Measurements from ENCODE around the gene OCA2. TPM values are rescaled to one million over a fixed set of nuclear protein-coding genes. Genes with fewer than 3 reads are reported as not detected.
"Not testable (repeated sequence)": the region's sequence is repeated elsewhere in the genome, so short reads cannot be mapped to it uniquely, and the experiment has no call there.

The OCA2 gene
- total RNA-seq, 1 donor from 2014 or later, result 0.79 TPM

- H3K36me3 Mint-ChIP-seq (ENCODE audit: insufficient read depth), result no peaks in the 10 kb centered on the region
- H3K27ac Mint-ChIP-seq, result no peak overlapping the region
- no peaks in the 10 kb centered on the region for H3K27me3 Mint-ChIP-seq
- H3K4me3 Mint-ChIP-seq (ENCODE audit: low read depth), result no peak overlapping the region
- TF ChIP-seq CTCF (IDR thresholded peaks at IDR 0.05; ENCODE audit: unreplicated experiment), result no peak
- H3K9me3 Mint-ChIP-seq (ENCODE audit: low read depth), result peaks cover 7% of the 10 kb centered on the region
- H3K4me1 Mint-ChIP-seq (ENCODE audit: low read depth), result peaks cover 2% of the 10 kb centered on the region
- DNase-seq (ENCODE audit: low spot score, unreplicated experiment), result no peak
These were observed 329.5 kb downstream of the OCA2 start for GRCh38 chr15:27769652-27770051.

DNA sequence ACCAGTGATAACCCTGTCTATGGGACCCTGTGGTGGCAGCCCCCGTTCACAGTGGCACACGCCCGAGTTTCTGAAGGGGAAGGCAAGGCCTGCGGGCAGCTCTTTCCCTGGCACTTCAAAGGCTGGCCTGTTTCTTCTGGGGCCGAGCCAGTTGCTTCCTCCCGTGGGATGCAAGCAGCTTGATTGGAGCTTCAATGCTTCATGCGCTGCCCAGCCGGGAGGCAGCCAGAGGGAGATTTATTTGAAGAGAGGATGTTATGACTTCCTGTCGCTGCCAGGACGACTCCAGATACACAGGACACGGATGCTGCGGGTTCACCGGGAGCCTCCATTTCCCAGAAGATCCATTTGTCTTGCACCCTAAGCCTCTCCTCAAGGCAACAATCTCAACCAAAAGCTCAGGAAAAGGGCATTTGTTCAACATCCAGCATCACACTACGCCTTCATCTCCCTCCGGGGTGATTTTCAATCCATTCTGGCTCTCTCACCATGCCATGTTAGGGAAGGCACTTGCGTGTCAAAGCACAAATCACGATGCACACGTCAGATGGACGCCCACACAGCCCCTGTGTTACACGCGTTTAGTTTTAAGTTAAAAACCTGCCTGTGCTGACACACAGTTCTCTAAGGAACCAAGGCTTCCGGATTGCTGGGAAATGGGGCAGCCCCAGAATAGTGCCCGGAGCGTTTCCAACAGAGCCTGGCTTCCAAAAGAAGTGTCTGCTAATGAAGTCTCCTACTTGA, 330.2 kb downstream of the OCA2 start:
- DNase-seq (ENCODE audit: low spot score, unreplicated experiment), result no peak

GRCh38 chr15:27767918-27768640, 331.0 kb downstream of the OCA2 start:
- peaks cover 7% of the 10 kb centered on the region for H3K9me3 Mint-ChIP-seq (ENCODE audit: low read depth)
- no peak for TF ChIP-seq CTCF (IDR thresholded peaks at IDR 0.05; ENCODE audit: unreplicated experiment)
- no peaks in the 10 kb centered on the region for H3K27me3 Mint-ChIP-seq
- no peak for DNase-seq (ENCODE audit: low spot score, unreplicated experiment)
- no peak overlapping the region for H3K4me3 Mint-ChIP-seq (ENCODE audit: low read depth)
- no peaks in the 10 kb centered on the region for H3K36me3 Mint-ChIP-seq (ENCODE audit: insufficient read depth)
- H3K4me1 Mint-ChIP-seq (ENCODE audit: low read depth), result peaks cover 2% of the 10 kb centered on the region
- H3K27ac Mint-ChIP-seq, result no peak overlapping the region

More for the DNA sequence above, 330.2 kb downstream of the OCA2 start:
- Mint-ChIP-seq H3K36me3 (ENCODE audit: insufficient read depth) (no peaks in the 10 kb centered on the region), H3K9me3 (ENCODE audit: low read depth) (peaks cover 7% of the 10 kb centered on the region), H3K27me3 (no peaks in the 10 kb centered on the region), H3K4me3 (ENCODE audit: low read depth) (no peak overlapping the region), H3K4me1 (ENCODE audit: low read depth) (peaks cover 2% of the 10 kb centered on the region), H3K27ac (no peak overlapping the region)
- no peak for TF ChIP-seq CTCF (IDR thresholded peaks at IDR 0.05; ENCODE audit: unreplicated experiment)

- not testable (repeated sequence) for H3K36me3 Mint-ChIP-seq (ENCODE audit: insufficient read depth); H3K27me3 Mint-ChIP-seq; DNase-seq (ENCODE audit: low spot score, unreplicated experiment); H3K9me3 Mint-ChIP-seq (ENCODE audit: low read depth); H3K4me1 Mint-ChIP-seq (ENCODE audit: low read depth); H3K4me3 Mint-ChIP-seq (ENCODE audit: low read depth); H3K27ac Mint-ChIP-seq
These were observed 331.7 kb downstream of the OCA2 start for GRCh38 chr15:27767430-27767829.

DNA sequence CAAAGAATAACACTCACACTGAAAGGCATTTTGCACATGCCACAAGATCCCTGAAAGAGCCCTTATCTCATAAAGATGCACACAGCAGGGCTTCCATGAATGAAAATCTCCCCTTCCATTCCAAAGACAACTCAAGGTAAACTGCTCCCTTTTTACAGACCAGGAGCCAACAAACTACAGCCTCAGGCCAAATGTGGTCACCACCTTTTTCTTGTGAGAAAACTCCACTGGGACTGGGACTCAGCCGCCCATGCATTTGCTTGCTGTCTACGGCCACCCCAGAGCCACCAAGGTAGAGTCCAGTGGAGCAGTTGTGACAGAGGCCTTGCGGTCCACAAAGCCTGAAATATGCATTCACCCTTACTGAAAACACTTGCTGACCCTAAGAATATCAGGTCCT, 334.8 kb downstream of the OCA2 start:
- TF ChIP-seq CTCF (IDR thresholded peaks at IDR 0.05; ENCODE audit: unreplicated experiment), result no peak
- H3K36me3 Mint-ChIP-seq (ENCODE audit: insufficient read depth), result no peaks in the 10 kb centered on the region
- peaks cover 2% of the 10 kb centered on the region for H3K4me1 Mint-ChIP-seq (ENCODE audit: low read depth)
- H3K27me3 Mint-ChIP-seq, result no peaks in the 10 kb centered on the region
- DNase-seq (ENCODE audit: low spot score, unreplicated experiment), result no peak
- no peak overlapping the region for H3K4me3 Mint-ChIP-seq (ENCODE audit: low read depth)
- H3K27ac Mint-ChIP-seq, result no peak overlapping the region
- H3K9me3 Mint-ChIP-seq (ENCODE audit: low read depth), result peaks cover 3% of the 10 kb centered on the region
